NT2/D1 (cell line): Measurements from ENCODE around the gene POLR2A.

Source experiments
- DNase-seq: peaks from one replicate; pipeline ENCODE4 v3.0.0-alpha.2; 2011; ENCODE audit warnings: low read depth, low spot score
- H3K27me3 ChIP-seq: 2 replicates; pipeline ENCODE4 v1.6.0; 2011; ENCODE audit warnings: mild to moderate bottlenecking; ENCODE audit not compliant: insufficient read length, insufficient read depth
- H3K36me3 ChIP-seq: 2 replicates; pipeline ENCODE4 v1.6.1; 2011; ENCODE audit warnings: mild to moderate bottlenecking, low read length, mixed read lengths; ENCODE audit not compliant: insufficient read depth, insufficient read length
- H3K4me1 ChIP-seq: 2 replicates; pipeline ENCODE4 v1.5.1; 2011; ENCODE audit not compliant: insufficient read depth, insufficient read length
- H3K4me3 ChIP-seq: 2 replicates; pipeline ENCODE4 v1.5.1; 2011; ENCODE audit warnings: low read depth; ENCODE audit not compliant: insufficient read length
- H3K9ac ChIP-seq: 2 replicates; pipeline ENCODE4 v1.6.0; 2011; ENCODE audit warnings: low read depth; ENCODE audit not compliant: insufficient read length
- H3K9me3 ChIP-seq: 2 replicates; pipeline ENCODE4 v1.5.1; 2011; ENCODE audit warnings: mild to moderate bottlenecking, low read length; ENCODE audit not compliant: insufficient read depth
- SUZ12 ChIP-seq: IDR thresholded peaks from 2 replicates; pipeline ENCODE4 v1.6.1; 2011; ENCODE audit not compliant: insufficient read length, insufficient read depth; ENCODE audit errors: extremely low read depth
- YY1 ChIP-seq: IDR thresholded peaks from 2 replicates; pipeline ENCODE4 v1.6.1; 2011; ENCODE audit not compliant: insufficient read length, insufficient read depth
- ZNF274 ChIP-seq: IDR thresholded peaks from 2 replicates; pipeline ENCODE4 v1.6.1; 2011; ENCODE audit warnings: mild to moderate bottlenecking, low read depth, low read length

Gene POLR2A

GRCh38 chr17:7508145-7508544, 24.0 kb downstream of the POLR2A start:
- Histone ChIP-seq H3K9me3 (no peaks in the 10 kb centered on the region), H3K36me3 (peaks cover 87% of the 10 kb centered on the region), H3K4me3 (no peak overlapping the region)

GRCh38 chr17:7508846-7509245, 24.7 kb downstream of the POLR2A start:
- no peak for DNase-seq
- no peaks in the 10 kb centered on the region for H3K4me1 ChIP-seq
- H3K4me3 ChIP-seq = no peak overlapping the region
- no peaks in the 10 kb centered on the region for H3K27me3 ChIP-seq
- peaks cover 87% of the 10 kb centered on the region for H3K36me3 ChIP-seq
- TF ChIP-seq ZNF274 (no peak), SUZ12 (no peak), YY1 (no peak)
- no peak overlapping the region for H3K9ac ChIP-seq
- H3K9me3 ChIP-seq = no peaks in the 10 kb centered on the region

More at GRCh38 chr17:7508145-7508544, 24.0 kb downstream of the POLR2A start:
- TF ChIP-seq ZNF274 (no peak), YY1 (no peak), SUZ12 (no peak)
- no peaks in the 10 kb centered on the region for H3K27me3 ChIP-seq
- H3K4me1 ChIP-seq = no peaks in the 10 kb centered on the region
- no peak for DNase-seq
- H3K9ac ChIP-seq = no peak overlapping the region

- H3K4me3 ChIP-seq = no peak overlapping the region
- DNase-seq = no peak
- H3K36me3 ChIP-seq = peaks cover 81% of the 10 kb centered on the region
- TF ChIP-seq SUZ12 = no peak
- no peak for TF ChIP-seq YY1
- TF ChIP-seq ZNF274 = no peak
- H3K4me1 ChIP-seq = no peaks in the 10 kb centered on the region
- H3K27me3 ChIP-seq = no peaks in the 10 kb centered on the region
- no peaks in the 10 kb centered on the region for H3K9me3 ChIP-seq
- no peak overlapping the region for H3K9ac ChIP-seq
These were observed 25.8 kb downstream of the POLR2A start for GRCh38 chr17:7509937-7510336.

GRCh38 chr17:7511108-7511507, 26.9 kb downstream of the POLR2A start:
- Histone ChIP-seq H3K9me3 (no peaks in the 10 kb centered on the region), H3K4me1 (no peaks in the 10 kb centered on the region), H3K4me3 (no peak overlapping the region), H3K36me3 (peaks cover 84% of the 10 kb centered on the region), H3K27me3 (no peaks in the 10 kb centered on the region), H3K9ac (no peak overlapping the region)
- no peak for TF ChIP-seq ZNF274
- TF ChIP-seq YY1 = no peak
- TF ChIP-seq SUZ12 = no peak
- DNase-seq = no peak

GRCh38 chr17:7512105-7512504, 27.9 kb downstream of the POLR2A start:
- no peak for DNase-seq
- Histone ChIP-seq H3K27me3 (no peaks in the 10 kb centered on the region), H3K9me3 (no peaks in the 10 kb centered on the region), H3K9ac (no peak overlapping the region), H3K36me3 (peaks cover 75% of the 10 kb centered on the region), H3K4me3 (no peak overlapping the region), H3K4me1 (no peaks in the 10 kb centered on the region)
- TF ChIP-seq YY1 = no peak
- no peak for TF ChIP-seq ZNF274
- no peak for TF ChIP-seq SUZ12

GRCh38 chr17:7512824-7513540, 28.8 kb downstream of the POLR2A start:
- Histone ChIP-seq H3K27me3 (no peaks in the 10 kb centered on the region), H3K9ac (no peak overlapping the region), H3K9me3 (no peaks in the 10 kb centered on the region), H3K4me3 (no peak overlapping the region), H3K4me1 (no peaks in the 10 kb centered on the region), H3K36me3 (peaks cover 72% of the 10 kb centered on the region)
- no peak for DNase-seq
- TF ChIP-seq YY1 = no peak
- TF ChIP-seq SUZ12 = no peak
- TF ChIP-seq ZNF274 = no peak

- H3K4me1 ChIP-seq = no peaks in the 10 kb centered on the region
- no peaks in the 10 kb centered on the region for H3K27me3 ChIP-seq
- TF ChIP-seq ZNF274 (no peak), SUZ12 (no peak), YY1 (no peak)
- no peak for DNase-seq
- no peak overlapping the region for H3K9ac ChIP-seq
- no peaks in the 10 kb centered on the region for H3K9me3 ChIP-seq
- peaks cover 63% of the 10 kb centered on the region for H3K36me3 ChIP-seq
- no peak overlapping the region for H3K4me3 ChIP-seq
These were observed 29.8 kb downstream of the POLR2A start for GRCh38 chr17:7513850-7514419.
